GM18907 (cell line): ENCODE measurements around the gene SCAF1.
A peak's percentile ranks its signal among the peaks of the same experiment; 100 is the strongest.
"Not testable (repeated sequence)": the region's sequence is repeated elsewhere in the genome, so short reads cannot be mapped to it uniquely, and the experiment has no call there.

ENCODE experiments used
- ATAC-seq: cut with Tn5 transposase; IDR thresholded peaks from one replicate; pipeline ENCODE4 v1.9.1; 2021; ENCODE audit warnings: mild to moderate bottlenecking, moderate library complexity; ENCODE audit not compliant: unreplicated experiment

SCAF1 gene

DNA sequence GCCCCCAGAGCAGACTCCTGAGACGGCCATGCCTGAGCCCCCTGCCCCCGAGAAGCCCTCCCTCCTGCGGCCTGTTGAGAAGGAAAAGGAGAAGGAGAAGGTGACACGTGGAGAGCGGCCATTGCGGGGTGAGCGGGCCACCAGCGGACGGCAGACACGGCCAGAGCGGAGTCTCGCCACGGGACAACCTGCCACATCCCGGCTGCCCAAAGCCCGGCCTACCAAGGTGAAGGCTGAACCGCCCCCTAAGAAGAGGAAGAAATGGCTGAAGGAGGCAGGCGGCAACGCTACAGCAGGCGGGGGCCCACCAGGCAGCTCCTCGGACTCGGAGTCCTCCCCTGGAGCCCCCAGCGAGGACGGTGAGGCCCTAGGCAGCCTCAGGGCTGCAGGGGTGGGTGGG is 26.1 kb upstream of the SCAF1 start:
- ATAC-seq: no peak

DNA sequence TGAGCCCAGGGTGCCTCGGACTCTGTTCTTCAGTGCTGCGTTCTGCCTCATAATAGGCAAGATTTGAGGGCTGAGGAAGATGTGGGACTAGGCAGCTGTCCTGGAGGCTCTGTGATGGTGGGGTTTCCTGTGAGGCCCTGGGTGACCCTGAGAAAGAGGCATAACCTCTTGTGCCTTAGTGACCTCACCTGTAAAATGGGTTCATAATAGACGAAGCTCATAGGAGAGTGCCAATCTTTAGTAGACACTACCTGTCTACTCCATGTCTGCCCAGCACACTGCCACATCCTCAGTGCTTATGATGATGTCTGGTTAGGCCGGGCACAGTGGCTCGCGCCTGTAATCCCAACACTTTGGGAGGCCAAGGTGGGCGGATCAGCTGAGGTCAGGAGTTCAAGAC is 25.5 kb upstream of the SCAF1 start:
- ATAC-seq: no peak

DNA sequence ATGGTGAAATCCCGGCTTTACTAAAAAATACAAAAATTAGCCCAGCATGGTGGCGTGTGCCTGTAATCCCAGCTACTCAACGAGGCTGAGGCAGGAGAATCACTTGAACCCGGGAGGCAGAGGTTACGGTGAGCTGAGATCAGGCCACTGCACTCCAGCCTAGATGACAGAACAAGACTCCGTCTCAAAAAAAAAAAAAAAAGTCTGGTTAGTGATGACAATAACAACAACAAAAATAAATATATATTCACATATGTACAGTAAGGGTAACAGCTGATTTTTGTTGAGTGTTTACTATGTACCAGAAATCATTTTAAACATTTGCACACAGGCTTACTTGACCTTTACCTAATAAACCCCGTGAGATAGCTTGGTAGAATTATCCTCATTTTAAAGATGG is 25.1 kb upstream of the SCAF1 start:
- no peak for ATAC-seq

DNA sequence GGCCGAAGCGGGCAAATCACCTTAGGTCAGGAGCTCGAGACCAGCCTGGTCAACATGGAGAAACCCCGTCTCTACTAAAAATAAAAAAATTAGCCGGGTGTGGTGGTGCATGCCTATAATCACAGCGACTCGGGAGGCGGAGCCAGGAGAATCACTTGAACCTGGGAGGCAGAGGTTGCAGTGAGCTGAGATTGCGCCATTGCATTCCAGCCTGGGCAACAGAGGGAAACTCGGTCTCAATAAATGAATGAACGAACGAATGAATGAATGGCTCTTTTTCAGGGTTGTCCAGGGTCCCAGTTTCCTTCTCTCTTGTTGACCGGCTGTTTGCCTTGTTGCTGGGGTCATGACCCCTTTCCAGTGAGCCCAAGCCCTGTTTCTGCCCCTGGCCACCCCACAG is 24.1 kb upstream of the SCAF1 start:
- ATAC-seq: not testable (repeated sequence)

DNA sequence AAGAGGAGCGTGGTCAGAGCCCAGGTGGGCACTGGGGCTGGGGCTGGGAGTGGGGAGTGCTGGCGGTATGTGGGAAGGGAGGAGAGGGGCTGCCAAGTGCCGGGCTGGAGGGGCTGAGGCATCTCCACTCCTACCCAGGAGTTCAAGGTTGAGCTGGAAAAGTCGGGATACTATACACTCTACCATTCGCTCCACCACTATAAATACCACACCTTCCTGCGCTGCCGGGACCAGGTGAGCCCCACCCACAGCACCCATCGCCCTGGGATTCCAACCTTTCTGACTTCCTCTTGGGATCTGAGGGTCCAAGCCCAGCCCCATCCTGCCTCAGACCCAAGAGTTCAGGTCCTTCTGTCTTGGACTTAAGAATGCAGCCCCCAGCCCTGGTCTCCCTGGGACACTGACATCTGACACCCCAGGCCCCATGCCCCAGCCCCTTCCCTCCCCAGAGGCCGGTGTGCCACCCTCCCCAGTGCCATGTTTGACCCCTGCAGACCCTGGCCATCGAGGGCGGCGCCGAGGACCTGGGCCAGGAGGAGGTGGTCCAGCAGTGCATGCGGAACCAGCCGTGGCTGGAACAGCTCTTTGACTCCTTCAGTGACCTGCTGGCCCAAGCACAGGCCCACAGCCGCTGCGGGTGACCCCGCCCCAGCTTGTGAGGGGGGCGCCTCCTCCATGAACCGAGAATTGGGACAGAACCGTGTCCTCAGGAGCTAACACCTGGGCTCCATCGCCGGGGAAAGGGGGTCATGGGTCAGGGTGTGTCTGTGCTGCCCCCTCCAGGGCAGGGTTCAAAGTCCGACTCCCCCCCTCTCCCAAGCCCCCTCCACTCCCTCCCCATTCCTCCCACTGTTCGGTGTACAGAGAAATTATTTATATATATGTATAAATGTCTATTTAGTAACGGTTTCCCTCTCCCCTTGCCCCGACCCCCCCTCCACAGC is 16.8 kb upstream of the SCAF1 start:
- no peak for ATAC-seq

DNA sequence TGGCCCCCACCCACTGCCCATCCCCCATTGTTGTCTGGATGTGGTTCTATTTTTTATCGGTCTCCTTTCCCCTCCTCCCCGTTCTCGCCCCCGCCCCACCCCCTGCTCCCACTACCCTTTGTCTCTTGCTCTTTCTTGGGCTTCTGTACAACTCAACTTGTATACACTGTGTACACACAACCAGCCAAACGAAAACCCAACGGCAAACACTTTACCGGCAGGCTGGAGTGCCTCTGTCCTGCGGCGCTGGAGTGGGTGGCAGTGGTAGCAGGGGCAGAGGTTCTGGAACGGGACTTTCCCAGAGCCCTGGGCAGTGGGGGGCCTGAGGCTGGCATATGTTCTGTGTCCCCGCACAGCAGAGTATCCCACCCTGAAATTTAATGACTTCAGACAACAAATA is 15.8 kb upstream of the SCAF1 start:
- no peak for ATAC-seq

DNA sequence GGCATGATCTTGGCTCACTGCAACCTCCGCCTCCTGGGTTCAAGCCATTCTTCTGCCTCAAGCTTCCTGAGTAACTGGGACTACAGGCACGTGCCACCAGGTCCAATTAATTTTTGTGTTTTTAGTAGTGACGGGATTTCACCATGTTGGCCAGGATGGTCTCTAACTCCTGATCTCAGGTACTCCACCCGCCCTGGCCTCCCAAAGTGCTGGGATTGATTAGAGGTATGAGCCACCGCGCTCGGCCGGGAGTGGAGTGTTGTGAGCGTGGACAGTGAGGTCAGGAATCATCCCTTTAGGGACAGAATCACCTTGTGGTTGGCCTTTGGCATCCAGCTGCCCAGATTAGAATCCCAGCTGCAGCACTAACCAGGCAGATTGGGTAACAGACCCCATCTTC is 12.3 kb upstream of the SCAF1 start:
- ATAC-seq: no peak

DNA sequence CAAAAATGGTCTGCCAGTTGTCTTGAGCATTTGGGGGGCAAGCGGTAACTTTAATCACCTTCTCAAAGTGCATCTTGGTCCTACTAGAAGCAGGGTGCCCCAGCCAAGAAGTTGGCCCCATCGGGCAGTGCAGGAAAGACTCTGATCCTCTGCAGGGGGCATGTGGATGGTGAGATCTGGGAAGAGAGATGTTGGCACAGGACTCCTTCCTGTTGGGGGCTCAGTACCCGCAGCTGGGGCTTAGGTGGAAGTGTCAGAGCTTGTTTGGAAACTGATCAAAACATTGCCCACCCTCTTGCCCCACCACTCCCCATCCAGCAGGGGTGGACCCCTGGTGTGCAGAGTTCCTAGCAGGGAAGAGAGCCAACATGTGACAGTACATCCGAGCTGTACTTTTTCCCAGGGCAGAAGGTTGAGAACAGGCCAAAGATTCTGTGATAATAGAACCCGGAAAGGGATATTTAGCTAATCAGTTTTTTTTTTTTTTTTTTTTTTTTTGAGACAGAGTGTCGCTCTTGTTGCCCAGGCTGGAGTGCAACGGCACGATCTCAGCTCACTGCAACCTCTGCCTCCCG is 10.9 kb upstream of the SCAF1 start:
- ATAC-seq: no peak

DNA sequence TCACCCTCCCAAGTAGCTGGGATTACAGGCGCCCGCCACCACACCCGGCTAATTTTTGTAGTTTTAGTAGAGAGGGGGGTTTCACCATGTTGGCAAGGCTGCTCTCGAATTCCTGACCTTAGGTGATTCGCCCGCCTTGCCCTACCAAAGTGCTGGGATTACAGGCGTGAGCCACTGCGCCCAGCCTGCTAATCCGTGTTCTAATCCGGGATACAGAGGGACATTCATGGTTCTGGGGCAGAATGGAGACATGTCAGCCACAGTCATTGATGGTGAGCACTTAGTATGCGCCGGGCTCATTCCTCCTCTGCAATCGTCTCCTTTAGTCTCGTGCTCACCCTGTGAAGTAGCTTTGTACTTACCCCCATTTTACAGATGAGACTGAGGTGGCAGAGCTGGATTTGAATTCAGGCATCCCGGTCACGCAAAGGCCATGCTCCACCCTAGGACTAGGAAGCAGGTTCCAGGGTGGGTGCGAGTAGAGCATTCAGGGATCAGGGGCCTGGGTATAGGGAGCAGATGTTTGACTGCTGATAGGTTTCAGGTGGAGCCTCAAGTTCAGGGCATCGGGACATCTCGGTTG is 10.3 kb upstream of the SCAF1 start:
- no peak for ATAC-seq

DNA sequence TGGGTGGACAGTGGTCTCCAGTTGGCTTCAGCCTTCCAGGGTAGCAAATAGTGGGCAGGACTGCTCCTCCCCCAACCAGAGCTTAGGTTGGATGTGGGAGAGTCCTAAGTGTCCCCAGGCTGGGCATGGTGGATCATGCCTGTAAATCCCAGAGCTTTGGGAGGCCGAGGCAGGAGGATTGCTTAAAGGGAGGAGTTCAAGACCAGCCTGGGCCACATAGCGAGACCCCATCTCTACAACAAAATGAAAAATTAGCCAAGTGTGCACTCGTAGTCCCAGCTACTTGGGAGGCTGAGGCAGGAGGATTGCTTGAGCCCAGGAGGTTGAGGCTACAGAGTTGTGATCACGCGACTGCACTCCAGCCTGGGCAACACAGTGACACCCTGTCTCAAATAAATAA is 9.4 kb upstream of the SCAF1 start:
- ATAC-seq: no peak

DNA sequence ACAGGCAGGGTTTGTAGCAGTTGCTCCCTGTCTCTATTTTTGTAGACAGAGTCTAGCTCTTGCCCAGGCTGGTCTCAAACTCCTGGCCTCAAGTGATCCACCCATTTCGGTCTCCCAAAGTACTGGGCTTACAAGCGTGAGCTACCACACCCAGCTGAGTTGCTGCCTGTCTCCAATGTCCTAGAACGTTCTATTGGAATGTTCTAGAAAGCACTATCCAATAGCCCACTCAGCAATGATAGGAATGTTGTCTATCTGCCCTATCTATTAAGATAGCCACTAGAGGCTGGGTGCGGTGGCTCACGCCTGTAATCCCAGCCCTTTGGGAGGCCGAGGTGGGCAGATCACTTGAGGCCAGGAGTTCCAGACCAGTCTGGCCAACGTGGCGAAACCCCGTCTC is 8.7 kb upstream of the SCAF1 start:
- not testable (repeated sequence) for ATAC-seq

DNA sequence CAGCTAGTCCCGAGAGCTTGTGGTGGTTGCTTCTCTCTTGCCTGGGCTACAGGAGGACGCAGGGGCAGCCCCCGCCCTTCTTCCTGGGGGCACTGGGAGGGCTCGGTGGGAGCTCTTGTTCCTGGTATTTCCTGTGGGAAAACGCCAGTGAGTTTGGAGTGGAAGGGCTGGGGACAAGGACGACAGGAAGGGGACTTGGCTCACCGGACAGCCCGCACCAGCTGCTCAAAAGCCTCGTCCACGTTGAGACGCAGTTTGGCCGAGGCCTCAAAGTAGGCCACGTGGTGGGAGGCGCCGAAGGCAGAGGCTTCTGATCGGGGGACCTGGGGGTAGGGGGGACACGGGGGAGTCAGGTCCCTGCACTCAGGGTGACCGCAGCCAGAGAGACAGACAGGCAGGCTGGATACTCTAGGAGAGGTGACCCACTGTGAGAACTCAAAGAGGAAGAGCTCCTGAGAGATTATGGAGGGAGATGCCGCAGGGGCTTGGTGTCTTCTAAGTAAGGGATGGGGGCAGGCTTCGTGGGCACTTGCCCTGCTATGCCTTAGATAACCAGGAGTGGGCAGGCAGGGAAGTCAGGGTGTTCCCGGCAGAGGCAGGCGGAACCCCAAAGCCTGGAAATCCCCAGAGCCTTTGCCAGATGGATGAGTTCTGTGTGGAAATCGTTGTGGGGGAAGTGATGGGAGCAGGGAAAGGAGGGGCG is 6.3 kb upstream of the SCAF1 start:
- no peak for ATAC-seq

DNA sequence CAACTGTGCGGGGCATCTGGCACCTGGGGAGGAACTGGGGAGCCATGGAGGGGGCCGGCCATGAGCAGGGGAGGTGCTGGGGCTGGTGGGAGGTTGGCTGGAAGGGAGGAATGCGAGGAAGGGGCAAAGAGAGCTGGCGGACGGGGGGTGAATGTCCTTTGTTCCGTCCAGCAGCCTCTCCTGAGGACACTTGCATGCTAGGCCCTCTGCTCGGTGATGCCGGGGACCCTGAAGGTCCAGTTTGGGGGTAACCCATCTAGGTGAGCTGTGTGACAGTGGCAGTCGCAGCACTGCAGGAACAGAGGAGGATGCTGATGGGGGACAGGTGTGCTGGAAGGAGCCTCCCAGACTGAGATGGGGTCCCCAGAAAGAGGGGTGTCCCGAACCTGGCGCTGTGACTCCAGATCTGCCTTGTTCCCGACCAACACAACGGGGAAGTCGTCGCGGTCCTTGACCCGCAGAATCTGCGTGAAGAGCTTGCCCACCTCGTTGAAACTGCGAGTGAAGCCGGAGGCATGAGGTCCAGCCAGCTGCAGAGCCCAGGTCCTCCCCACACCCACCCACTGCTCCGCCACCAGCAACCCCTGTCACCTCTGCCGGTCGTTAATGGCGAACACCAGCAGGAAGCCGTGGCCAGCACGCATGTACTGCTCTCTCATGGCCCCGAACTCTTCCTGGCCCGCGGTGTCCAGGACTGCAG is 5.6 kb upstream of the SCAF1 start:
- no peak for ATAC-seq

DNA sequence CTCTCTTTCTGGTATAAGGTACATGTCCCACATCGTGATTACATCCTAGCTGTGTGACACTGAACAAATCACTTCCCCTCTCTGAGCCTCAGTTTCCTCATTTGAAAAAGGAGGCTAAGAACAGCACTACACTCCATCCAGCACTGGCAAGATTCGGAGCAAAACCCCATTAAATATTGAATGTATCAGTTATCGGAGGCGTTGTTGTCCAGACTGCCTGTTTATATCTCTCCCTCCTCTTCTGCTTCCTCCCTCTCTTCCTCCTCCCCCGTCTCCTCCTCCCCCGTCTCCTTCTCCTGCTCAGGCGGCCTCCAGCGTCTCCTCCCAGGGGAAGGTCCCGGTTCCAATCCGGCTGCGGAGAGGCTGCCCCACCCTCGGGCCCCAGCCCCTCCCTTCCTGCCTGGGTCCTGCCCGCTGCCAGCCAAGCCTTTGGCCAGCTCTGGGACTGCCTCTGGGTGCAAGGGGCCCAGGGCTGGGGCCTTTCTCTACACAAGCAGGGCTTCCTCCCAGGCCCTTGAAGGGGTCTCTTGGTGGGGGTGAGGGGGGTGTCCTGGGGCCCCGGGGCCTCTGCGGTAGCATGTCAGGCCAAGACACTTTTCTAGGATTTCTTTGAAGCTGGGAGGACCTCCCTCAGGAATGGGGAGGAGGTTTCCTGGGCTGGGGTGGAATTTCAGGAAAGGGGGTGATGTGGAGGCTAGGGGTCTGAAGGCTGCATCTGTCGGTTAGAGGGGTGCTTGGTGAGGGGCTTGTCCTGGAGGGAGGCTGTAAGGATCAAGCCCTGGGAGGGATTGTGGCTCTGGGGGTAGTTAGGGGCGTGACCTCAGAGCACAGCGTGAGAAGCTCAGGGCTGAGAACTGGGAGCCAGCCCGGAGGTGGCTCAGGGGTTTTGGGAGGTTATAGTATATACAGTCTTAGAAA is 3.9 kb upstream of the SCAF1 start:
- ATAC-seq: no peak

DNA sequence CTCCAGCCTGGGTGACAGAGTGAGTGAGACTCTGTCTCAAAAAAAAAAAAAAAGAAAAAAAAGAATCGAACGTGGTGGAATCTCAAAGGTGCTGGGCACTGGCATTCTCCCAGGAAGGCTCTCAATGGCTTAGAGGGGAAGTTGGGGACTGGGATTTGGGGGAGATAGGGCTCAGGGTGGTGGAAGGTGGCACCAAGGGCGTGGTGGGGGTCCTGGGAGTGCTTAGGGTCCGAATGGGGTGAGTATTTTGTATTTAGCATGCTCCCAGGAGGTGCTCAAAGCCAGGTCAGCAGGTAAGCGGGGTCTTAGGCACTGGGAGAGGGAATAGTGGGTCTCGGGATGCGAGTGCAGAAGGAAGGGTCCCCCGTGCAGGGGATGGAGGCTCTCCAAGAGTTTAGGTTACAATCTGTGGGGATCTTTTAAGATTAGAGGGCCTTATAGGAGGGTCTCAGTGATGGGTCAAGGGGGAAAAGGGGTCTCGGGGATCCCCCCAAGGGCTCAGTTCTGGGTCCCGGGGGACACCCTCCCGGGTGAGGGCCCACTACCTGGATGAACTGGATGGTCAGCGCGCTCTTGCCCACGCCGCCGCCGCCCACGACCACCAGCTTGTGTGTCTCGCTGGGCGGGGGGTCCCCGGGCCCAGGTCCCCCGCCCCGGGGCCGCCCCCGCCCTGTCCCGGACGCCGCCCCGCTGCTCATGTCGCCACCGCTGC is 2.5 kb upstream of the SCAF1 start:
- ATAC-seq: no peak

DNA sequence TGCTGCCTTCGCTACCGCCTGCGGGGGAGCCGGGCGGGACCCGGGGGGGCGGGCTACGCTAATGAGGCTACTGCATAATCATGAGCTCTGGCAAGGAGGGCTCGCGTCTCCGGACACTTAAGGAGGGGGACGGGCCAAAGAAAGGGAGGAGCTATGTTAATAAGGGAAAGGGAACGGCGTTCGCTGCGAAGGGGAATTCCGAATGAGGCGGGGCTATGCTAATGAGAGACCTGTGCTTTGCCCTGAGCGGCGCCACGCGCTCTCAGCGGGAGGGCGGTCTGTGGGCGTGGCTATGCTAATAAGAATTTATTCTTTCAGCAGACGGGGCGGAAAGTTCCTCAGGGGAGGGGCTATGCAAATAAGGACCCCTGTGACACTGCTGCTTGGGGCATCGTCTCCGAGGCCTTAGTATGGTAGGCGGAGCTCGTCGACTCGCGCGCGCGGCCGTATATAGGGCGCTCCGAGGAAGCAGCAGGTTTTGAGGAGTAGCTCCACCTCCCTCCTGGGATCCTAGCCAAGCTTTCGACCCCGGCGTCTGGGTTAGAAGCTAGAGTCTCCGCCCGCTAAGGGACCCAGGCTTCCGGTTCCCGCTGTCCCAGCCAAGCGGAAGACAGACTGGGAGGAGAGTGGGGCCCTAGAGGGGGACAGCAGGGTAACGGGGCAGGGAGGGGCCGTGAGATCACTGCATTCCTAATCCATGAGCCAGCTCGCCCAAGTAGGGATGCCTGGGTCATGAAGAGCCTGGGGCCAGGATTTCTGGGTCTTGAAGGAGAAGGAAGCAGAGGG is 1.7 kb upstream of the SCAF1 start, which contains the start of gene RRAS:
Gene RRAS, minus strand, starts transcription at position 31 of the 786 bp plus-strand sequence. CDS start 45 bp downstream, outside the sequence.
- peak; percentile 65 for ATAC-seq

DNA sequence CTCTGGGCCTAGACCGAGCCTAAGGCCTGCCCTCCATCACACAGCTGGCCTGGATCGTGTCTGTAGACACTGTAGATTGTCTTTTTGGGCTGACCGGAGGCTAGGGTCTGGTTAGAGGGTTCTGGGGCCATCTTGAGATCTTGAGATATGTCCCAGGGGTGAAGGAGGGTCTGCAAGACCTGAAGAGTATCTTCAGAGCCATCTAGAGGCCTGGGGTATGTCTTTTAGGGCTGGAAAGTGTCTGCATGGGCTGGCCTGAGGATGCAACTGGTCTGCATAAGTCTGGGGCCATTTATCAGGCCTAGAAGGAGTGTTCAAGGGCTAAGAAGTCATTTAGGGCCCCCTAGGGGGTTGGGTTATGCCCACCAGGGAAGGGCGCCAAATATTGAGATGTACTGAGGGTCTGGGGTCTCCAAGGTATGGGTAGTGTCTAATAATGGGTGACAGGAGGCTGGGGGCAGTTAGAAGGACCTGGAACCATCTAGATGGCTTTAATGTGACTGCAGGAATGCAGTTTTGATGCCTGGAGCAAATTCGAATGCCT is 555 bp downstream of the SCAF1 start:
- ATAC-seq: no peak

DNA sequence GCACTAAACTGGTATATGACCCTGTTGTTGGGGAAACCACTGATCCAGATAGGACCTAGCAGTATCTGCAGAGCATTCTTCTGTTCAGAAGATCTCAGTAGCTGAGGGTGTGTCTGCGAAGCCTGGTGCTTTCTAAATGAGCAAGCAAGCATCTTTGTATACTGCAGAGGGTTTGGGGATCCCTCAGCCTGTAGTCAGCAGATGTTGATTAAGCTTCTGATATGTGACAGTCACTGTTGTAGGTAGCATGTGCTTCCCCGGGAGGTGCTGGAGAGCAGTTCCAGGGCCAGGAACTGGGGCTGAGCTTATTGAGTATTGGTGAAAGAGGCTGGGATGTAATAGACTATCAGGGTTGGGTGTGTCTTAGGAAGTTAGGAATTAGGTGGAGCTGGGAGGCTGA is 1.5 kb downstream of the SCAF1 start:
- ATAC-seq: no peak
